Endothelial cell of umbilical vein (primary cell): ENCODE measurements around the gene KCNIP1. TPM values are rescaled to one million over a fixed set of nuclear protein-coding genes. Genes with fewer than 3 reads are reported as not detected.

Source experiments
- BruUV-seq: library from RNA; stranded (reverse); fragments of 400-500 nt; replicated peaks from 2 replicates; lab custom pipeline; 2021; lab: Mats Ljungman, UMichigan
- CTCF ChIA-PET: fragments of 300-600, 350-600 bp; sonication (Branson Sonifier 250); formaldehyde crosslinking; loops from one replicate; lab custom pipeline; 2021; ENCODE audit warnings: antibody characterized with exemption, inconsistent platforms; lab: Charles Lee
- POLR2A ChIA-PET: fragments of 300-600, 350-600 bp; sonication (Branson Sonifier 250); formaldehyde crosslinking; loops from one replicate; lab custom pipeline; 2021; ENCODE audit warnings: antibody characterized with exemption, inconsistent platforms; lab: Charles Lee
- DNase-seq: peaks from one replicate; pipeline ENCODE4 v3.0.0-alpha.2; 2011; ENCODE audit warnings: low read depth, low spot score
- FAIRE-seq: peaks from 2 replicates; lab custom pipeline; 2011; peaks lifted over from hg19 to GRCh38; lab: Jason Lieb, UNC
- H2AFZ ChIP-seq: 2 replicates; pipeline ENCODE4 v1.6.0; 2012; ENCODE audit warnings: low read depth, low read length, control low read depth, inconsistent platforms
- H3K27ac ChIP-seq: 2 replicates; pipeline ENCODE4 v1.5.1; 2011; ENCODE audit warnings: low read depth, mild to moderate bottlenecking, control low read depth, low read length, moderate library complexity; ENCODE audit not compliant: insufficient read depth
- H3K27me3 ChIP-seq, 2 experiments: 2 replicates each; pipeline versions ENCODE4 v1.6.0 to v1.6.1; 2011; ENCODE audit warnings: low read length in 2 of 2, mixed read lengths in 1 of 2; ENCODE audit not compliant: control insufficient read depth in 2 of 2, insufficient read depth in 2 of 2
- H3K36me3 ChIP-seq, 2 experiments: 2 replicates in 1 of 2; 3 replicates in 1 of 2; pipeline ENCODE4 v1.5.1; 2011; ENCODE audit warnings: low read length in 2 of 2, mild to moderate bottlenecking in 1 of 2, moderate library complexity in 1 of 2; ENCODE audit not compliant: control insufficient read depth in 2 of 2, insufficient read depth in 2 of 2; ENCODE audit errors: extremely low read depth in 1 of 2
- H3K4me1 ChIP-seq: 3 replicates; pipeline ENCODE4 v1.5.1; 2011; ENCODE audit warnings: mild to moderate bottlenecking, low read length; ENCODE audit not compliant: control insufficient read depth, insufficient read depth; ENCODE audit errors: extremely low read depth
- H3K4me2 ChIP-seq: 2 replicates; pipeline ENCODE4 v1.6.1; 2011; ENCODE audit warnings: low read length, control low read depth, mixed read lengths; ENCODE audit not compliant: insufficient read depth
- H3K4me3 ChIP-seq, 3 experiments: fragments of 200-600 bp in 1 of 3; sonication (generic), shearing (Covaris generic) in 1 of 3; replicated peaks in 1 of 3; 2 replicates each; pipeline ENCODE4 v1.5.1; 2011 to 2016; ENCODE audit warnings: control low read depth in 3 of 3, low read length in 3 of 3, mild to moderate bottlenecking in 2 of 3, inconsistent platforms in 1 of 3, low read depth in 1 of 3, moderate library complexity in 1 of 3; ENCODE audit not compliant: insufficient read depth in 1 of 3
- H3K79me2 ChIP-seq: 2 replicates; pipeline ENCODE4 v1.6.0; 2012; ENCODE audit warnings: low read length, inconsistent platforms; ENCODE audit not compliant: control insufficient read depth, insufficient read depth
- H3K9ac ChIP-seq: replicated peaks from 2 replicates; pipeline ENCODE3; 2011; ENCODE audit warnings: low read length, control low read depth; ENCODE audit not compliant: insufficient read depth; ENCODE audit errors: extremely low read depth
- H3K9me1 ChIP-seq: replicated peaks from 3 replicates; pipeline ENCODE4 v1.6.0; 2011; ENCODE audit warnings: mild to moderate bottlenecking, low read length; ENCODE audit not compliant: control insufficient read depth, insufficient read depth; ENCODE audit errors: extremely low read depth
- H3K9me3 ChIP-seq: replicated peaks from 2 replicates; pipeline ENCODE4 v1.5.1; 2012; ENCODE audit warnings: low read length, inconsistent platforms; ENCODE audit not compliant: control insufficient read depth, insufficient read depth
- H4K20me1 ChIP-seq: replicated peaks from 2 replicates; pipeline ENCODE3; 2011; ENCODE audit warnings: mild to moderate bottlenecking, low read length; ENCODE audit not compliant: control insufficient read depth, insufficient read depth; ENCODE audit errors: extremely low read depth
- EZH2 ChIP-seq: IDR thresholded peaks from 2 replicates; pipeline ENCODE4 v1.6.1; 2012; ENCODE audit warnings: borderline replicate concordance, low read depth, mild to moderate bottlenecking, moderate library complexity, low read length, inconsistent platforms; ENCODE audit not compliant: severe bottlenecking
- FOS ChIP-seq: IDR thresholded peaks from 2 replicates; pipeline ENCODE4 v1.6.1; 2011; ENCODE audit warnings: mild to moderate bottlenecking, low read length, moderate library complexity, borderline replicate concordance; ENCODE audit not compliant: insufficient read depth
- GATA2 ChIP-seq: IDR thresholded peaks from 2 replicates; pipeline ENCODE4 v1.7.0; 2011; ENCODE audit warnings: low read depth, mild to moderate bottlenecking, moderate library complexity, mixed read lengths, low read length; ENCODE audit not compliant: insufficient read length, insufficient read depth
- JUN ChIP-seq: IDR thresholded peaks from 2 replicates; pipeline ENCODE4 v1.6.1; 2011; ENCODE audit warnings: borderline replicate concordance, low read depth; ENCODE audit not compliant: insufficient read length, insufficient read depth
- MYC ChIP-seq: IDR thresholded peaks from one replicate; pipeline ENCODE4 v1.6.1; 2011; ENCODE audit warnings: mild to moderate bottlenecking, low read depth, low read length
- POLR2A ChIP-seq: IDR thresholded peaks from 2 replicates; pipeline ENCODE4 v1.6.1; 2012; ENCODE audit warnings: low read depth, mild to moderate bottlenecking, control low read depth, low read length
- dilution Hi-C: fragments of 300-500 bp; cut with MboI; formaldehyde crosslinking; loops from one replicate; pipeline ENCODE4 v1.15.0; 2019; ENCODE audit warnings: low sequenced_read_pairs; ENCODE audit not compliant: extremely low pct_ligation_motif_present
- intact Hi-C: fragments of 100-400 bp; cut with micrococcal nuclease; formaldehyde crosslinking; loops from one replicate; pipeline ENCODE4 v1.10.0; 2022
- polyA plus RNA-seq, 4 experiments: library from polyadenylated mRNA; depleted of rRNA in 3 of 4; stranded (reverse) in 3 of 4; unstranded in 1 of 4; fragments of >200 nt; gene quantifications; 2 replicates each; pipeline versions ENCODE4 v1.2.1 to v1.2.3, GENCODE V29; 2011 to 2012; ENCODE audit warnings: missing spikeins in 1 of 4
- total RNA-seq: library from RNA; stranded (reverse); gene quantifications from 2 replicates; pipeline ENCODE4 v1.2.3, GENCODE V29; 2021
- TF ChIP-seq, protein P1 (sequence below): IDR thresholded peaks from 2 replicates; pipeline ENCODE4 v1.6.1; 2011; ENCODE audit not compliant: insufficient read depth, insufficient read length
- TF ChIP-seq, protein P2 (sequence below), 2 donors: IDR thresholded peaks; 1 replicate in 1 of 2; 2 replicates in 1 of 2; pipeline ENCODE4 v1.5.1; 2011; ENCODE audit warnings: low read length in 2 of 2, mild to moderate bottlenecking in 2 of 2, moderate library complexity in 2 of 2, control low read depth in 1 of 2, inconsistent platforms in 1 of 2, low read depth in 1 of 2; ENCODE audit not compliant: insufficient read depth in 1 of 2; ENCODE audit errors: extremely low read depth in 1 of 2

KCNIP1 gene
- total and polyA plus RNA-seq, 2 donors (not counting 3 experiments of a cell fraction or from before 2014, with no cell fraction given) = 0.15 TPM; not detected in 1

DNA sequence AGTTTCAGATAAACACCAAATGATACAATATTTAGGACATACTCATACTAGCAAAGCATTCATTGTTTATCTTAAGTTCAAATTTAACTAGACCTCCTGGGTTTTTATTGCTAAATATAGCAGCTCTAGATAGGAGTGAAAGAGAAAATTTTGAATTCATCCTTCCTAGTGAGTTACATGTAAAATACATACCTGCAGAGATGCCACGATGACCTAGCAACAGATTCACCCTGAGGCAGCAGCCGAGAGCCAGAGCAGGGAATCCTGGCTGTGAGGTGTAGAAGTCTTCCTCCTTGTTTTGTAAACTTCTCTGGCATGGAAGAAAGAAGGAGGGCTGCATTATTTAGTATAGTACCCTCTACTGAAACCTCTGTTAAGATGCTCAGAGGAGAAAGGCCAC, 253.8 kb downstream of the KCNIP1 start:
- Histone ChIP-seq H4K20me1 (no peaks in the 10 kb centered on the region), H3K9ac (no peak overlapping the region), H3K9me1 (no peaks in the 10 kb centered on the region), H3K79me2 (no peaks in the 10 kb centered on the region), H3K27me3 (no peaks in the 10 kb centered on the region), H3K4me1 (peaks cover 11% of the 10 kb centered on the region), H3K9me3 (no peaks in the 10 kb centered on the region), H3K27ac (no peak overlapping the region), H3K4me2 (no peak overlapping the region), H3K4me3 (no peak overlapping the region), H2AFZ (no peak overlapping the region), H3K36me3 (no peaks in the 10 kb centered on the region)
- no peak for FAIRE-seq
- CTCF ChIA-PET = no interaction called here
- no peak for DNase-seq
- intact Hi-C loops (no loop called here), dilution Hi-C loops (no loop called here)
- TF ChIP-seq EZH2 = no peak
- TF ChIP-seq, protein P1, sequence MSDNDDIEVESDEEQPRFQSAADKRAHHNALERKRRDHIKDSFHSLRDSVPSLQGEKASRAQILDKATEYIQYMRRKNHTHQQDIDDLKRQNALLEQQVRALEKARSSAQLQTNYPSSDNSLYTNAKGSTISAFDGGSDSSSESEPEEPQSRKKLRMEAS = no peak
- no TSS peak for BruUV-seq
- POLR2A ChIA-PET = no interaction called here

DNA sequence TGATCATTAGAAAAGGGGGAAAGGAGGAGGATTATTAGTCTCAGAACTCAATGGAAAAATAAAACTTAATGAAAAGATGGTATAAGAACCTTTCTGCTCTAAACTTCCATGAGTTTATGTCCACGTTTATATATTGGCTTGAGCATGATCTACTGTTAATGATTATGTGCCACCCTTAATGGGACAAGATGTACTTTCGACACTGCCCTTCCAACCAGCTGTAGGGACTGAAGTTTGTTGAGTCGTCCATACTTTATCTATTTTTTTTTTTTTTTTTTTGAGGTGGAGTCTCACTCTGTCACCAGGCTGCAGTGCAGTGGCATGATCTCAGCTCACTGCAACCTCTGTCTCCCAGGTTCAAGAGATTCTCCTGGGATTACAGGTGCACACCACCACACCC, 254.7 kb downstream of the KCNIP1 start:
- no peak overlapping the region for H3K4me2 ChIP-seq
- H3K9ac ChIP-seq = no peak overlapping the region
- no peak for TF ChIP-seq POLR2A
- no peak for TF ChIP-seq GATA2
- TF ChIP-seq, protein P1 = no peak
- TF ChIP-seq MYC = no peak
- TF ChIP-seq, protein P2, sequence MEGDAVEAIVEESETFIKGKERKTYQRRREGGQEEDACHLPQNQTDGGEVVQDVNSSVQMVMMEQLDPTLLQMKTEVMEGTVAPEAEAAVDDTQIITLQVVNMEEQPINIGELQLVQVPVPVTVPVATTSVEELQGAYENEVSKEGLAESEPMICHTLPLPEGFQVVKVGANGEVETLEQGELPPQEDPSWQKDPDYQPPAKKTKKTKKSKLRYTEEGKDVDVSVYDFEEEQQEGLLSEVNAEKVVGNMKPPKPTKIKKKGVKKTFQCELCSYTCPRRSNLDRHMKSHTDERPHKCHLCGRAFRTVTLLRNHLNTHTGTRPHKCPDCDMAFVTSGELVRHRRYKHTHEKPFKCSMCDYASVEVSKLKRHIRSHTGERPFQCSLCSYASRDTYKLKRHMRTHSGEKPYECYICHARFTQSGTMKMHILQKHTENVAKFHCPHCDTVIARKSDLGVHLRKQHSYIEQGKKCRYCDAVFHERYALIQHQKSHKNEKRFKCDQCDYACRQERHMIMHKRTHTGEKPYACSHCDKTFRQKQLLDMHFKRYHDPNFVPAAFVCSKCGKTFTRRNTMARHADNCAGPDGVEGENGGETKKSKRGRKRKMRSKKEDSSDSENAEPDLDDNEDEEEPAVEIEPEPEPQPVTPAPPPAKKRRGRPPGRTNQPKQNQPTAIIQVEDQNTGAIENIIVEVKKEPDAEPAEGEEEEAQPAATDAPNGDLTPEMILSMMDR (IDR thresholded peaks at IDR 0.05; ENCODE audit: extremely low read depth in 1 of 2, insufficient read depth in 1 of 2, low read depth in 1 of 2, low read length in 2 of 2) = no peak
- no peak for TF ChIP-seq JUN
- no peak for TF ChIP-seq EZH2
- no peak for TF ChIP-seq FOS
- no peaks in the 10 kb centered on the region for H4K20me1 ChIP-seq
- BruUV-seq = no TSS peak
- no peak overlapping the region for H3K4me3 ChIP-seq
- ChIA-PET CTCF (no interaction called here), POLR2A (no interaction called here)
- no peaks in the 10 kb centered on the region for H3K9me3 ChIP-seq
- H3K27ac ChIP-seq = no peak overlapping the region
- dilution Hi-C loops (no loop called here), intact Hi-C loops (no loop called here)
- no peaks in the 10 kb centered on the region for H3K27me3 ChIP-seq
- H3K79me2 ChIP-seq = no peaks in the 10 kb centered on the region
- no peak for DNase-seq
- H2AFZ ChIP-seq = no peak overlapping the region
- H3K36me3 ChIP-seq = no peaks in the 10 kb centered on the region
- H3K4me1 ChIP-seq = peaks cover 11% of the 10 kb centered on the region
- no peak for FAIRE-seq
- H3K9me1 ChIP-seq = no peaks in the 10 kb centered on the region
